H9 (cell line): ENCODE data around the gene LAMP5. TPM values are rescaled to one million over a fixed set of nuclear protein-coding genes. Genes with fewer than 3 reads are reported as not detected.
A peak's percentile ranks its signal among the peaks of the same experiment; 100 is the strongest.

Experiments used
- DNase-seq: peaks from one replicate; pipeline ENCODE4 v3.0.0-alpha.2; 2017
- H2AFZ ChIP-seq: one replicate; pipeline ENCODE4 v1.6.1; 2013; ENCODE audit warnings: mild to moderate bottlenecking, low read length, control low read depth, moderate library complexity
- H2AK5ac ChIP-seq: 2 replicates; pipeline ENCODE4 v1.6.1; 2013; ENCODE audit warnings: low read length, control low read depth, mixed read lengths; ENCODE audit not compliant: insufficient read length
- H2BK120ac ChIP-seq: one replicate; pipeline ENCODE4 v1.6.1; 2013; ENCODE audit warnings: low read depth, mild to moderate bottlenecking, low read length, control low read depth, inconsistent platforms; ENCODE audit not compliant: poor library complexity, severe bottlenecking
- H2BK12ac ChIP-seq: 2 replicates; pipeline ENCODE4 v1.6.1; 2013; ENCODE audit warnings: low read length, control low read depth, mixed read lengths, low read depth; ENCODE audit not compliant: insufficient read length
- H2BK15ac ChIP-seq: 2 replicates; pipeline ENCODE4 v1.6.1; 2013; ENCODE audit warnings: low read depth, low read length, control low read depth
- H2BK20ac ChIP-seq: one replicate; pipeline ENCODE4 v1.6.1; 2013; ENCODE audit warnings: low read depth, mild to moderate bottlenecking, low read length, control low read depth, inconsistent platforms; ENCODE audit not compliant: poor library complexity, severe bottlenecking
- H2BK5ac ChIP-seq: 2 replicates; pipeline ENCODE4 v1.6.1; 2013; ENCODE audit warnings: low read length, control low read depth, mixed read lengths; ENCODE audit not compliant: insufficient read length
- H3K14ac ChIP-seq: 2 replicates; pipeline ENCODE4 v1.6.1; 2013; ENCODE audit warnings: low read length, control low read depth; ENCODE audit not compliant: insufficient read depth
- H3K18ac ChIP-seq: 2 replicates; pipeline ENCODE4 v1.6.1; 2013; ENCODE audit warnings: low read depth, mild to moderate bottlenecking, mixed read lengths, low read length, control low read depth; ENCODE audit not compliant: insufficient read length
- H3K23ac ChIP-seq: 2 replicates; pipeline ENCODE4 v1.6.1; 2013; ENCODE audit warnings: low read length, control low read depth, mixed read lengths, low read depth; ENCODE audit not compliant: insufficient read length
- H3K23me2 ChIP-seq: 2 replicates; pipeline ENCODE4 v1.6.1; 2013; ENCODE audit warnings: low read depth, mild to moderate bottlenecking, mixed read lengths, low read length, control low read depth; ENCODE audit not compliant: insufficient read length, poor library complexity, severe bottlenecking
- H3K27ac ChIP-seq: 2 replicates; pipeline ENCODE4 v1.5.1; 2013; ENCODE audit warnings: low read length, control low read depth, mixed read lengths, low read depth; ENCODE audit not compliant: insufficient read length
- H3K27me3 ChIP-seq: 2 replicates; pipeline ENCODE4 v1.6.1; 2013; ENCODE audit warnings: low read length, control low read depth, inconsistent platforms; ENCODE audit not compliant: insufficient read depth
- H3K4ac ChIP-seq: 2 replicates; pipeline ENCODE4 v1.6.1; 2013; ENCODE audit warnings: low read depth, mild to moderate bottlenecking, control low read depth, inconsistent platforms, low read length, moderate library complexity
- H3K4me1 ChIP-seq: 2 replicates; pipeline ENCODE4 v1.6.1; 2013; ENCODE audit warnings: low read length, control low read depth, inconsistent platforms; ENCODE audit not compliant: insufficient read depth
- H3K4me2 ChIP-seq: 2 replicates; pipeline ENCODE4 v1.6.1; 2013; ENCODE audit warnings: low read length, control low read depth, mixed read lengths; ENCODE audit not compliant: insufficient read length, insufficient read depth
- H3K56ac ChIP-seq: 2 replicates; pipeline ENCODE4 v1.6.1; 2013; ENCODE audit warnings: low read depth, mild to moderate bottlenecking, mixed read lengths, low read length, control low read depth; ENCODE audit not compliant: insufficient read length
- H3K79me1 ChIP-seq: 2 replicates; pipeline ENCODE4 v1.6.1; 2013; ENCODE audit warnings: low read depth, mild to moderate bottlenecking, moderate library complexity, low read length, control low read depth, inconsistent platforms; ENCODE audit not compliant: insufficient read depth, poor library complexity, severe bottlenecking
- H3K79me2 ChIP-seq: 2 replicates; pipeline ENCODE4 v1.6.1; 2013; ENCODE audit warnings: low read length, control low read depth, inconsistent platforms; ENCODE audit not compliant: insufficient read depth
- H3K9ac ChIP-seq: 2 replicates; pipeline ENCODE4 v1.6.1; 2013; ENCODE audit warnings: low read length, control low read depth, mixed read lengths; ENCODE audit not compliant: insufficient read length; ENCODE audit errors: extremely low read depth
- H3K9me3 ChIP-seq: one replicate; pipeline ENCODE4 v1.6.1; 2013; ENCODE audit warnings: low read depth, low read length, inconsistent platforms; ENCODE audit not compliant: control insufficient read depth
- H3T11ph ChIP-seq: one replicate; pipeline ENCODE4 v1.6.1; 2013; ENCODE audit warnings: mild to moderate bottlenecking, low read length, control low read depth, inconsistent platforms
- H4K20me1 ChIP-seq: one replicate; pipeline ENCODE4 v1.6.1; 2013; ENCODE audit not compliant: control insufficient read depth, insufficient read length, insufficient read depth
- H4K5ac ChIP-seq: 2 replicates; pipeline ENCODE4 v1.6.1; 2013; ENCODE audit warnings: low read depth, mild to moderate bottlenecking, mixed read lengths, low read length, control low read depth; ENCODE audit not compliant: insufficient read length
- H4K8ac ChIP-seq: replicated peaks from 2 replicates; pipeline ENCODE4 v1.6.1; 2013; ENCODE audit warnings: low read length, control low read depth, mixed read lengths, low read depth; ENCODE audit not compliant: insufficient read length
- H4K91ac ChIP-seq: 2 replicates; pipeline ENCODE4 v1.6.1; 2013; ENCODE audit warnings: low read depth, mild to moderate bottlenecking, moderate library complexity, mixed read lengths, low read length, control low read depth; ENCODE audit not compliant: insufficient read length
- H3K27ac Mint-ChIP-seq, 3 experiments: 2 replicates in 2 of 3; 3 replicates in 1 of 3; pipeline ENCODE4 v1.8.0; 2020 to 2021; ENCODE audit warnings: mixed read lengths in 3 of 3, mild to moderate bottlenecking in 1 of 3, moderate library complexity in 1 of 3
- H3K27me3 Mint-ChIP-seq: 2 replicates; pipeline ENCODE4 v1.8.0; 2021; ENCODE audit warnings: low read depth, mild to moderate bottlenecking, moderate library complexity, mixed read lengths
- H3K36me3 Mint-ChIP-seq, 3 experiments: 2 replicates in 2 of 3; 3 replicates in 1 of 3; pipeline ENCODE4 v1.8.0; 2020 to 2021; ENCODE audit warnings: low read depth in 3 of 3, mixed read lengths in 3 of 3; ENCODE audit not compliant: insufficient read depth in 1 of 3
- H3K4me1 Mint-ChIP-seq, 2 experiments: 2 replicates each; pipeline ENCODE4 v1.8.0; 2020; ENCODE audit warnings: mixed read lengths in 2 of 2
- H3K4me3 Mint-ChIP-seq, 2 experiments: 2 replicates in 1 of 2; 3 replicates in 1 of 2; pipeline ENCODE4 v1.8.0; 2020 to 2021; ENCODE audit warnings: mild to moderate bottlenecking in 2 of 2, mixed read lengths in 2 of 2, moderate library complexity in 1 of 2
- H3K9me3 Mint-ChIP-seq, 2 experiments: 2 replicates in 1 of 2; 3 replicates in 1 of 2; pipeline ENCODE4 v1.8.0; 2020; ENCODE audit warnings: mild to moderate bottlenecking in 2 of 2, mixed read lengths in 2 of 2, moderate library complexity in 1 of 2
- CTCF ChIP-seq: fragments of 200-600 bp; sonication (generic); conservative IDR thresholded peaks from 3 replicates; pipeline ENCODE4 v1.8.0; 2021; ENCODE audit warnings: antibody characterized with exemption, mild to moderate bottlenecking
- WGBS: extraction: QIAGEN DNeasy Blood & Tissue Kit; methylation state at CpG from one replicate; pipeline ENCODE4 v1.1.7; 2013; ENCODE audit warnings: missing lambda C conversion rate, low lambda C conversion rate, mixed read lengths; ENCODE audit not compliant: insufficient read length; ENCODE audit errors: extremely low coverage; 5-methylcytosine and 5-hydroxymethylcytosine counted together
- total RNA-seq: library from RNA; stranded (reverse); gene quantifications from 2 replicates; pipeline ENCODE4 v1.2.1, GENCODE V29; 2021

LAMP5 gene
- total RNA-seq, 1 experiment from 2014 or later = 0.35 TPM

DNA sequence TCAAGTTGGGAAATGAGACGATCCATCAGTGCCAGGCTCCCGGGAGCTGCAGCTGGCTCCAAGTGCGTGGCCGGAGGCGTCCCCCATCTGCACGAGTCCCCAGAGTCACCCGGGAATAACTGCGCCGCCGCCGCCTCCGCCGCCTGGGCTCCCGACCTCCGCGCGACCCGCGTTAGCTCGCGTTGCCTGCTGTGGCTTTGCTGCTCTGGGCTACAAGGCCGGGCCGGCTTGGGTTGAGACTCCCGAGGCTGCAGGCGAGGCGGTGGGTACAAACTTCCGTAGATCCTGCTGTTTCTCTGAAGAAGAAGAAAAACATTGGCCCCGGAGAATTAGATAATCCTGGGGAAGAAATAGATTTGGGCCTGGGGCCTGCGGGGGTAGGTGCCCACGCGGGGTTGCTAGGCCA lies 7.4 kb upstream of the LAMP5 start:
- peak overlapping the region; percentile 25 for H3K4me2 ChIP-seq
- no peak overlapping the region for H2BK5ac ChIP-seq
- no peak overlapping the region for H3K27ac Mint-ChIP-seq
- no peaks in the 10 kb centered on the region for H3K9me3 ChIP-seq
- H3K27ac ChIP-seq = no peak overlapping the region
- H4K5ac ChIP-seq = no peak overlapping the region
- no peaks in the 10 kb centered on the region; the same call in 1 of the 2 replicates for H3K4me1 ChIP-seq
- H3K14ac ChIP-seq = no peak overlapping the region; the same call in 1 of the 2 replicates
- no peak overlapping the region for H3K4ac ChIP-seq
- H3K18ac ChIP-seq = peak overlapping the region; percentile 12
- H3K4me3 Mint-ChIP-seq = peak overlapping the region in 1 of 2 experiments; percentile 53; a peak in 2 of 5 replicates
- no peak overlapping the region for H3T11ph ChIP-seq
- H2BK120ac ChIP-seq = no peak overlapping the region
- H3K56ac ChIP-seq = no peak overlapping the region
- H3K27me3 Mint-ChIP-seq = peaks cover 97% of the 10 kb centered on the region
- no peak overlapping the region for H3K23ac ChIP-seq
- H4K20me1 ChIP-seq = no peaks in the 10 kb centered on the region
- peaks cover 3% of the 10 kb centered on the region for H3K23me2 ChIP-seq
- peaks cover 49% of the 10 kb centered on the region; the same call in 1 of the 2 replicates for H3K27me3 ChIP-seq
- no peak overlapping the region for H2AFZ ChIP-seq
- no peak overlapping the region for H2AK5ac ChIP-seq
- peaks cover 1 to 4% of the 10 kb centered on the region in 2 experiments; a peak in 1 of 5 replicates for H3K9me3 Mint-ChIP-seq
- peak; percentile 40 for DNase-seq
- WGBS = no CpG with 5 or more reads among the region's 31 CpGs
- no peak overlapping the region for H4K91ac ChIP-seq
- no peak overlapping the region for H2BK20ac ChIP-seq
- no peak overlapping the region for H4K8ac ChIP-seq
- H3K4me1 Mint-ChIP-seq = peaks cover 17 to 24% of the 10 kb centered on the region in 2 experiments
- no peak overlapping the region for H3K9ac ChIP-seq
- no peaks in the 10 kb centered on the region for H3K79me2 ChIP-seq
- H3K79me1 ChIP-seq = no peaks in the 10 kb centered on the region
- TF ChIP-seq CTCF = no peak
- no peaks in the 10 kb centered on the region for H3K36me3 Mint-ChIP-seq
- H2BK12ac ChIP-seq = no peak overlapping the region
- no peak overlapping the region for H2BK15ac ChIP-seq
